ENCODE data around the gene EPHA2. TPM values are rescaled to one million over a fixed set of nuclear protein-coding genes. Genes with fewer than 3 reads are reported as not detected.
A peak's percentile ranks its signal among the peaks of the same experiment; 100 is the strongest.

Gene EPHA2
- total RNA-seq, 4 donors from 2014 or later = 30.0 to 66.9 (median 35.9) TPM

- H3K4me3 ChIP-seq = no peak overlapping the region
- DNase-seq (ENCODE audit: low spot score in 2 of 2) = no peak
- H3K27ac ChIP-seq = no peak overlapping the region
- H3K9me3 ChIP-seq = no peaks in the 10 kb centered on the region
- 84 to 89% methylated on average over 5 of the region's 5 CpGs for WGBS, 2 donors
- no peak for TF ChIP-seq CTCF (IDR thresholded peaks at IDR 0.05)
- no peak for TF ChIP-seq POLR2A (IDR thresholded peaks at IDR 0.05)
- no peak for TF ChIP-seq EP300 (IDR thresholded peaks at IDR 0.05)
- peaks cover 0 to 15% (median 2%) of the 10 kb centered on the region in 4 donors for H3K4me1 ChIP-seq
- H3K36me3 ChIP-seq = no peaks in the 10 kb centered on the region
- no peaks in the 10 kb centered on the region for H3K27me3 ChIP-seq
These were observed 5.8 kb upstream of the EPHA2 start for GRCh38 chr1:16161717-16162116.

GRCh38 chr1:16158993-16159831 is 3.3 kb upstream of the EPHA2 start:
- H3K27me3 ChIP-seq = no peaks in the 10 kb centered on the region
- no peak overlapping the region for H3K4me3 ChIP-seq
- no peak for DNase-seq (ENCODE audit: low spot score in 2 of 2)
- H3K36me3 ChIP-seq = no peaks in the 10 kb centered on the region
- WGBS, 2 donors = 79 to 82% methylated on average over 16 of the region's 16 CpGs
- H3K4me1 ChIP-seq = peaks cover 0 to 21% (median 11%) of the 10 kb centered on the region in 4 donors
- no peak overlapping the region for H3K27ac ChIP-seq
- TF ChIP-seq POLR2A (IDR thresholded peaks at IDR 0.05) (no peak), EP300 (IDR thresholded peaks at IDR 0.05) (no peak), CTCF (IDR thresholded peaks at IDR 0.05) (no peak)
- H3K9me3 ChIP-seq = no peaks in the 10 kb centered on the region

- peak overlapping the region in 1 of 4 donors; percentile 95 for H3K27ac ChIP-seq
- no peak overlapping the region for H3K4me3 ChIP-seq
- H3K36me3 ChIP-seq = no peaks in the 10 kb centered on the region
- peaks cover 0 to 30% (median 23%) of the 10 kb centered on the region in 4 donors for H3K4me1 ChIP-seq
- H3K9me3 ChIP-seq = no peaks in the 10 kb centered on the region
- 64 to 79% methylated on average over 5 of the region's 5 CpGs for WGBS, 2 donors
- no peaks in the 10 kb centered on the region for H3K27me3 ChIP-seq
- DNase-seq (ENCODE audit: low spot score in 2 of 2) = no peak
- TF ChIP-seq EP300 (IDR thresholded peaks at IDR 0.05) (no peak), CTCF (IDR thresholded peaks at IDR 0.05) (no peak), POLR2A (IDR thresholded peaks at IDR 0.05) (no peak)
These were observed 2.2 kb upstream of the EPHA2 start for GRCh38 chr1:16158025-16158424.

- no peak overlapping the region for H3K4me3 ChIP-seq
- TF ChIP-seq CTCF (IDR thresholded peaks at IDR 0.05) (no peak), EP300 (IDR thresholded peaks at IDR 0.05) (peak in 1 of 2 donors; percentile 64)
- no peaks in the 10 kb centered on the region for H3K36me3 ChIP-seq
- 53 to 61% methylated on average over 13 of the region's 13 CpGs for WGBS, 2 donors
- H3K27me3 ChIP-seq = no peaks in the 10 kb centered on the region
- peaks cover 0 to 41% (median 34%) of the 10 kb centered on the region in 4 donors for H3K4me1 ChIP-seq
- no peak for DNase-seq (ENCODE audit: low spot score in 2 of 2)
- peak overlapping the region; percentile 93 to 95 (median 94) for H3K27ac ChIP-seq
- H3K9me3 ChIP-seq = no peaks in the 10 kb centered on the region
These were observed 1.1 kb upstream of the EPHA2 start for GRCh38 chr1:16156848-16157495.

Measured in tibial nerve (tissue), 4 donors.